Mesothelial cell of epicardium (in vitro differentiated cells): ENCODE data around the gene DLGAP1. TPM values are rescaled to one million over a fixed set of nuclear protein-coding genes. Genes with fewer than 3 reads are reported as not detected.
"Not testable (repeated sequence)": the region's sequence is repeated elsewhere in the genome, so short reads cannot be mapped to it uniquely, and the experiment has no call there.

Source experiments
- DNase-seq, 2 experiments: peaks; one replicate each; pipeline ENCODE4 v3.0.0; 2021; ENCODE audit warnings: low spot score in 2 of 2; ENCODE audit not compliant: unreplicated experiment in 2 of 2
- H3K27ac Mint-ChIP-seq: 2 replicates; pipeline ENCODE4 v1.8.0; 2021; ENCODE audit warnings: mixed read lengths
- H3K27me3 Mint-ChIP-seq: 2 replicates; pipeline ENCODE4 v1.8.0; 2021; ENCODE audit warnings: low read depth, mixed read lengths
- H3K36me3 Mint-ChIP-seq: 2 replicates; pipeline ENCODE4 v1.8.0; 2021; ENCODE audit warnings: mixed read lengths
- H3K4me1 Mint-ChIP-seq: 2 replicates; pipeline ENCODE4 v1.8.0; 2021; ENCODE audit warnings: mixed read lengths
- H3K4me3 Mint-ChIP-seq: 2 replicates; pipeline ENCODE4 v1.8.0; 2021; ENCODE audit warnings: mild to moderate bottlenecking, moderate library complexity, mixed read lengths
- H3K9me3 Mint-ChIP-seq: 2 replicates; pipeline ENCODE4 v1.8.0; 2021; ENCODE audit warnings: mixed read lengths
- CTCF ChIP-seq: fragments of 200-600 bp; sonication (generic); IDR thresholded peaks from one replicate; pipeline ENCODE4 v1.5.0; 2021; ENCODE audit warnings: antibody characterized with exemption; ENCODE audit not compliant: unreplicated experiment
- total RNA-seq: library from RNA; stranded (reverse); gene quantifications from 3 replicates; pipeline ENCODE4 v1.2.1, GENCODE V29; 2021

Gene DLGAP1
- total RNA-seq, 1 donor from 2014 or later: 4.6 TPM

GRCh38 chr18:3605954-3606443 is 849.1 kb downstream of the DLGAP1 start:
- Mint-ChIP-seq H3K9me3 (no peaks in the 10 kb centered on the region), H3K36me3 (no peaks in the 10 kb centered on the region), H3K4me1 (peaks cover 14% of the 10 kb centered on the region), H3K4me3 (no peak overlapping the region), H3K27me3 (no peaks in the 10 kb centered on the region), H3K27ac (no peak overlapping the region)
- TF ChIP-seq CTCF: no peak
- DNase-seq: no peak

DNA sequence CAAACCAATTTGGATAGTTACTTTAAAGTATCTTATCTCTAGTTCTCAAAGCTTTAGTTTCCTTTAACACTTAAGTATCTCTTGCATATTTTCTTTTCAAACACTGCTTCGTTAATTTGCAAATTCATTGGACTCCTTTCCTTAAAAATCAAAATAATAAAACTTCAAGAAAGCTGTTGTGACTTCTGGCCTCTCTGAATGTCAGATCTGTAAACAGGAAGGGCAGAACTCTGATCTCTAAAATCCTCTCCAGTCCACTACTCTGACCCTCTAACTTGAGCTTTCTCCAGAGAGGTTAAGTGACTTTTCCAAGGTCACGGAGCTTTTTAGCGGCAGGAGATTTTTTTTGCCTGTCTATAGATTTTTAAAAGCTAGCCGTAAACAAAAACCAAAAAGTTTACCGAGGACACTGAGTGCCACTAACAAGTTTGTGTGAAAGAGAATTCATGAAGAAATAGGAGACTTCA is 849.6 kb downstream of the DLGAP1 start:
- no peak overlapping the region for H3K27ac Mint-ChIP-seq
- H3K4me1 Mint-ChIP-seq: peaks cover 14% of the 10 kb centered on the region
- DNase-seq: no peak
- no peak overlapping the region for H3K4me3 Mint-ChIP-seq
- no peaks in the 10 kb centered on the region for H3K36me3 Mint-ChIP-seq
- TF ChIP-seq CTCF: no peak
- H3K27me3 Mint-ChIP-seq: no peaks in the 10 kb centered on the region
- H3K9me3 Mint-ChIP-seq: no peaks in the 10 kb centered on the region

DNA sequence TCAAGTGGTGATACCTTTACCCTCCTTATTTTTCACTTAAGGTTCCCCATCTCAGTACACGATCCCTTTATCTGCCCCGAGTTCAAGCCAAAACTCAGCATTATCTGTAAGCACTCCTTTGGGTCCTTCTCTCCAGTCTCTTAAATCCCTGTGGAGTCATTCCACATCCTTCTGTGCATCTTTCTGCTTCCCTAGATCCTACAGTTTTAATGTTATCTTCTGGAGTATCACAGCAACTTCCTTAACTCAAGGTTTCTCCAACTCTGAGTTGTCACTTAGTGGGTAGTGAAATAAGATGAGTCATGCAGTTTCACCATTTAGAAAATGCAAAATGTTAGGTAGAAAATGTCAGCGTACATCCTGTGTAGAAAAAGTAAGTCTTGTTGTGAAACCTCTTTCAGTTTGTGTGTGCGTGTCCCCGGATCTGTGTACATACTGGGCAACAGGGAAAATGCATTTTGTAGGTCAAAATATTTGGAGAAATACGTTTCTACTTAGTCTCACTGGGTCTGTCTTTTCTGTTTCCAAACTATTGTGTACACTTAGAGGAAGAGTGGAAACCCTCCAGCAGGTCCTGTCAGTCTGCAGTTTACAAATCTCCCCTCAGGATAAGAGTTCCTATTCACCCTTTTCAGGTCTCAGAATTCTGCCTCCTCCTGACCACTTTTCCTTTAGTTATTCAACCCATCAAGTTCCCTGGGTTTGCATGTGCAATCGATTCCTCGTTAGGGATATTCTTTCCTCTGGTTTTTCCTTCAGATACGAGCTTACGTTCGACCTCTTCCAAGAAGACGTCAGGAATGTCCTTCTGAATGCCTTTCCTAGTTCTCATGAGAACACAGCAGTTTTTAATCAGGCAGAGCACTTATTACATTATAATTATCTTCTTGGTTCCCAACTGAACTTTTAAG is 850.4 kb downstream of the DLGAP1 start:
- Mint-ChIP-seq H3K9me3 (no peaks in the 10 kb centered on the region), H3K36me3 (no peaks in the 10 kb centered on the region), H3K4me1 (peaks cover 10% of the 10 kb centered on the region), H3K27me3 (no peaks in the 10 kb centered on the region), H3K4me3 (no peak overlapping the region), H3K27ac (no peak overlapping the region)
- DNase-seq: no peak
- TF ChIP-seq CTCF: no peak

- Mint-ChIP-seq H3K27me3 (no peaks in the 10 kb centered on the region), H3K27ac (no peak overlapping the region), H3K4me3 (no peak overlapping the region), H3K9me3 (no peaks in the 10 kb centered on the region), H3K36me3 (no peaks in the 10 kb centered on the region), H3K4me1 (peaks cover 10% of the 10 kb centered on the region)
- TF ChIP-seq CTCF: no peak
- no peak for DNase-seq
Measured at GRCh38 chr18:3604235-3604497, 850.9 kb downstream of the DLGAP1 start.

- H3K27me3 Mint-ChIP-seq: no peaks in the 10 kb centered on the region
- no peak overlapping the region for H3K4me3 Mint-ChIP-seq
- no peak for TF ChIP-seq CTCF
- DNase-seq: no peak
- peaks cover 10% of the 10 kb centered on the region for H3K4me1 Mint-ChIP-seq
- H3K9me3 Mint-ChIP-seq: no peaks in the 10 kb centered on the region
- H3K36me3 Mint-ChIP-seq: no peaks in the 10 kb centered on the region
- no peak overlapping the region for H3K27ac Mint-ChIP-seq
Measured at GRCh38 chr18:3603421-3604234, 851.5 kb downstream of the DLGAP1 start.

- not testable (repeated sequence) for H3K9me3 Mint-ChIP-seq, H3K27ac Mint-ChIP-seq, H3K27me3 Mint-ChIP-seq, H3K4me3 Mint-ChIP-seq, DNase-seq, H3K36me3 Mint-ChIP-seq
- peaks cover 23% of the 10 kb centered on the region for H3K4me1 Mint-ChIP-seq
Measured at GRCh38 chr18:3601106-3601755, 853.9 kb downstream of the DLGAP1 start.
